Spleen (tissue), 11 donors: ENCODE results near the gene NFATC1. TPM values are rescaled to one million over a fixed set of nuclear protein-coding genes. Genes with fewer than 3 reads are reported as not detected.
A peak's percentile ranks its signal among the peaks of the same experiment; 100 is the strongest.

ENCODE experiments used
- DNase-seq: peaks from one replicate; pipeline ENCODE4 v3.0.0-alpha.2; 2020
- H3K27ac ChIP-seq, 8 donors: fragments of 200-600 bp; sonication (generic) in 7 of 8; 1 replicate in 4 of 8; 2 replicates in 4 of 8; pipeline versions ENCODE4 v1.5.0 to v1.8.0; 2016 to 2021; ENCODE audit warnings: inconsistent platforms in 4 of 8, mild to moderate bottlenecking in 4 of 8, moderate library complexity in 1 of 8
- H3K27me3 ChIP-seq, 7 donors: fragments of 200-600 bp; sonication (generic) in 6 of 7; replicated peaks in 1 of 7; 1 replicate in 4 of 7; 2 replicates in 3 of 7; pipeline versions ENCODE4 v1.5.0 to v1.8.0; 2016 to 2021; ENCODE audit warnings: inconsistent platforms in 3 of 7, mild to moderate bottlenecking in 1 of 7
- H3K36me3 ChIP-seq, 6 donors: fragments of 200-600 bp; sonication (generic) in 5 of 6; 1 replicate in 4 of 6; 2 replicates in 2 of 6; pipeline versions ENCODE4 v1.5.0 to v1.8.0; 2016 to 2021; ENCODE audit warnings: inconsistent platforms in 2 of 6
- H3K4me1 ChIP-seq, 6 donors: fragments of 200-600 bp; sonication (generic) in 5 of 6; 1 replicate in 3 of 6; 2 replicates in 3 of 6; pipeline versions ENCODE4 v1.5.0 to v1.8.0; 2016 to 2021; ENCODE audit warnings: inconsistent platforms in 3 of 6
- H3K4me3 ChIP-seq, 8 donors: fragments of 200-600 bp; sonication (generic) in 7 of 8; 1 replicate in 4 of 8; 2 replicates in 4 of 8; pipeline versions ENCODE4 v1.5.0 to v1.8.0; 2016 to 2021; ENCODE audit warnings: inconsistent platforms in 4 of 8, mild to moderate bottlenecking in 4 of 8, moderate library complexity in 2 of 8
- H3K9me3 ChIP-seq, 8 donors: fragments of 200-600 bp; sonication (generic) in 7 of 8; 1 replicate in 4 of 8; 2 replicates in 4 of 8; pipeline versions ENCODE4 v1.5.0 to v1.8.0; 2016 to 2021; ENCODE audit warnings: inconsistent platforms in 4 of 8
- POLR2A ChIP-seq, 3 donors: fragments of 450-650 bp; IDR thresholded peaks; one replicate each; pipeline ENCODE4 v1.5.1; 2017; ENCODE audit warnings: antibody characterized with exemption in 3 of 3, mild to moderate bottlenecking in 1 of 3
- POLR2AphosphoS5 ChIP-seq, 3 donors: sonication (generic); formaldehyde crosslinking; IDR thresholded peaks; one replicate each; pipeline ENCODE4 v1.5.1; 2017; ENCODE audit warnings: antibody characterized with exemption in 3 of 3
- WGBS, 5 donors: extraction: QIAGEN DNeasy Blood & Tissue Kit in 3 of 5; methylation state at CpG; one replicate each; pipeline versions ENCODE4 v1.1.5 to v1.1.7; 2013 to 2018; 5-methylcytosine and 5-hydroxymethylcytosine counted together
- intact Hi-C: fragments of 100-400 bp; cut with DNase I; formaldehyde crosslinking; loops from one replicate; pipeline ENCODE4 v1.15.0; 2023; ENCODE audit warnings: low total_unique reads
- polyA plus RNA-seq, 3 donors: library from polyadenylated mRNA; stranded (reverse); fragments of 200-250 nt; gene quantifications; one replicate each; pipeline ENCODE4 v1.2.1, GENCODE V29; 2013
- total RNA-seq, 7 donors: library from RNA; depleted of rRNA in 3 of 7; stranded (reverse); fragments of >200 nt in 3 of 7; fragmentation: NEBNext Ultra II Directional in 4 of 7; extraction: Animal tissue kit (Norgen Biotek cat#: 25700) in 4 of 7; gene quantifications; one replicate each; pipeline versions ENCODE4 v1.1.0 to v1.2.1, GENCODE V29; 2016 to 2021
- TF ChIP-seq, protein P1 (sequence below), 11 experiments: fragments of 200-600 bp in 7 of 11; fragments of 450-650 bp in 4 of 11; sonication (generic) in 4 of 11; IDR thresholded peaks in 8 of 11; conservative IDR thresholded peaks in 3 of 11; 1 replicate in 7 of 11; 2 replicates in 4 of 11; pipeline versions ENCODE4 v1.4.0 to v1.8.0; 2016 to 2021; ENCODE audit warnings: antibody characterized with exemption in 11 of 11, inconsistent platforms in 4 of 11, mild to moderate bottlenecking in 1 of 11
- donor health status: healthy with polysubstance abuse.
- donor health status: DM: no; HTN: no; CAD: no; lungs with moderate emphysema.
- donor health status: DM: no; HTN: no; CAD: no.
- donor health status: Bipolar disorder and iron deficiency.
- donor health status: healthy.
- donor health status: DM: no; HTN: no; CAD: no.
- donor health status: DM: yes; HTN: yes; CAD: no.

The NFATC1 gene
- total and polyA plus RNA-seq, 10 donors = 20.7 to 64.9 (median 47.4) TPM

DNA sequence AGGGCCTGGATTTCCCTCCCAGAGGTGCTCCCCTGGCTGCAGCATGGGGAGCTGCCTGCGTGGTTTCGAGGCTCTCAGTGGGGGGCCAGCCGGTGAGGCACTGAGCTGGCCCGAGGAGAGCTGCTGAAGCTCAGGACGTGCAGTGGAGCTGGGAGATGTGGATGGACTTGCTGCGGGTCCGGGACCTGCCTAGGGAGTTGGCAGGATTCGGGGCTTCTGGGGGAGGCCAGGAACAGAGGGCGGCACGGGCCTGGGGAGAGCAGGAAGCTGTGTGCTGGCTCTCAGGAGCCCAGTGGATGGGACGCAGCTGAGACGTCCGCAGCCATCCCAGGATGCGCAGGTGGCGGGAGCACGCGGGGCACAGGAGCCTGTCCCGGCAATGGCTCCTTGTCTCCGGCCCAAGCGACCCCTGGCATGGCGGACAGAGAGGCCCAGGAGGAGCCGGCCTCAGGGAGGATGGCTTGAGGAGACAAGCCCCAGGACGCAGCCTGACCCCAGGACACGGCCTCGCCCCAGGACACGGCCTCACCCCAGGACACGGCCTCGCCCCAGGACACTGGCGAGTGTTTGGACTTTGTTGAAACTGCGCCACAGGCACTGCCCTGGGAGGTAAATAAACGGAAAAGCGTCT is 116.1 kb downstream of the NFATC1 start:
- Histone ChIP-seq H3K27me3 (no peaks in the 10 kb centered on the region), H3K9me3 (no peaks in the 10 kb centered on the region), H3K4me3 (no peak overlapping the region), H3K4me1 (peaks cover 21 to 49% (median 36%) of the 10 kb centered on the region in 6 donors), H3K36me3 (peaks cover 0 to 54% (median 12%) of the 10 kb centered on the region in 6 donors), H3K27ac (no peak overlapping the region)
- TF ChIP-seq POLR2AphosphoS5 (IDR thresholded peaks at IDR 0.05) = no peak
- TF ChIP-seq, protein P1, sequence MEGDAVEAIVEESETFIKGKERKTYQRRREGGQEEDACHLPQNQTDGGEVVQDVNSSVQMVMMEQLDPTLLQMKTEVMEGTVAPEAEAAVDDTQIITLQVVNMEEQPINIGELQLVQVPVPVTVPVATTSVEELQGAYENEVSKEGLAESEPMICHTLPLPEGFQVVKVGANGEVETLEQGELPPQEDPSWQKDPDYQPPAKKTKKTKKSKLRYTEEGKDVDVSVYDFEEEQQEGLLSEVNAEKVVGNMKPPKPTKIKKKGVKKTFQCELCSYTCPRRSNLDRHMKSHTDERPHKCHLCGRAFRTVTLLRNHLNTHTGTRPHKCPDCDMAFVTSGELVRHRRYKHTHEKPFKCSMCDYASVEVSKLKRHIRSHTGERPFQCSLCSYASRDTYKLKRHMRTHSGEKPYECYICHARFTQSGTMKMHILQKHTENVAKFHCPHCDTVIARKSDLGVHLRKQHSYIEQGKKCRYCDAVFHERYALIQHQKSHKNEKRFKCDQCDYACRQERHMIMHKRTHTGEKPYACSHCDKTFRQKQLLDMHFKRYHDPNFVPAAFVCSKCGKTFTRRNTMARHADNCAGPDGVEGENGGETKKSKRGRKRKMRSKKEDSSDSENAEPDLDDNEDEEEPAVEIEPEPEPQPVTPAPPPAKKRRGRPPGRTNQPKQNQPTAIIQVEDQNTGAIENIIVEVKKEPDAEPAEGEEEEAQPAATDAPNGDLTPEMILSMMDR (IDR thresholded peaks at IDR 0.05 in 8 of 11, conservative IDR thresholded peaks at IDR 0.05 in 3 of 11) = no peak
- no peak for TF ChIP-seq POLR2A (IDR thresholded peaks at IDR 0.05)
- intact Hi-C loops = no loop called here
- peak; percentile 67 for DNase-seq
- 86 to 96% (median 92%) methylated on average over 27 to 32 of the region's 32 CpGs for WGBS, 5 donors

GRCh38 chr18:79512461-79513380 is 117.0 kb downstream of the NFATC1 start:
- WGBS, 5 donors = 93 to 95% (median 94%) methylated on average over 40 to 54 of the region's 54 CpGs
- no peaks in the 10 kb centered on the region for H3K27me3 ChIP-seq
- H3K4me3 ChIP-seq = no peak overlapping the region
- peak; percentile 74 for DNase-seq
- H3K36me3 ChIP-seq = peaks cover 0 to 54% (median 12%) of the 10 kb centered on the region in 6 donors
- H3K4me1 ChIP-seq = peaks cover 16 to 49% (median 36%) of the 10 kb centered on the region in 6 donors
- H3K27ac ChIP-seq = no peak overlapping the region
- no peaks in the 10 kb centered on the region for H3K9me3 ChIP-seq
- TF ChIP-seq POLR2A (IDR thresholded peaks at IDR 0.05) (no peak), POLR2AphosphoS5 (IDR thresholded peaks at IDR 0.05) (no peak)
- TF ChIP-seq, protein P1 (IDR thresholded peaks at IDR 0.05 in 8 of 11, conservative IDR thresholded peaks at IDR 0.05 in 3 of 11) = no peak
- intact Hi-C loops = no loop called here

DNA sequence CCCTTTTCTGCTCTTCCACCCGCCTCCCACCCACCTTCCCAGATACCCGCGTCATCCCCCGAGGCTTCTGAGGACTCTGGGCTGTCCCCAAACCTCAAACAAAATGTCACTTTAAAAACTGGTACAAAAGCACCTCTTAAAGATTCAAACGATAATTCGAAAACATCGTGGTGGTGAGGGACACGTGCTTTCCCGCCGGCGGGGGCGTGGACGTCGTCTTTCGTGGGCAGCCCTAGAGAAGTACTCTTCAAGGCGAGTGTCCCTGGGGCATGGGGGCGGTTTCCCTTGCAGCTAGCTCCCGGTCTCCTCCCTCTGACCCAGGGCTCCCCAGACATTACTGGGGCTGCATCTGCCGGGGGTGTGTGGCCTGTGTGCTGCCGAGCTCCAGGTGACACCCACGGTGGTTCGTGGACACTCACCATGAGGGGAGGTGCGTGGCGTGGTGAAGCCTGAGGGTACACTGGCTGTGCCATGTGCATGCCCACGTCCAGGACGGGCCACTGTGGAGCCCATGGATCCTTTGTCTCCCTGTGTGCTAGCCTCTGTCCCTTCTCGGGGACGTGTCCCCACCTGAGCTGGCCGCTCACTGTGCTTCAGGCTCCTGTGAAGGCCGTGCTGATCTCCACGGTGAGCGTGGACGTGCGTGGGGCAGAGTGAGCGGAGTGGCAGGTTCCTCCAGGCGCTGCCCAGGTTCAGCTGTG is 117.8 kb downstream of the NFATC1 start:
- Histone ChIP-seq H3K4me3 (no peak overlapping the region), H3K4me1 (peaks cover 11 to 49% (median 34%) of the 10 kb centered on the region in 6 donors), H3K9me3 (no peaks in the 10 kb centered on the region), H3K36me3 (peaks cover 0 to 59% (median 12%) of the 10 kb centered on the region in 6 donors), H3K27me3 (no peaks in the 10 kb centered on the region), H3K27ac (no peak overlapping the region)
- DNase-seq = peak; percentile 70
- intact Hi-C loops = no loop called here
- WGBS, 5 donors = 92 to 98% (median 94%) methylated on average over 26 to 36 of the region's 36 CpGs
- TF ChIP-seq POLR2A (IDR thresholded peaks at IDR 0.05) (no peak), POLR2AphosphoS5 (IDR thresholded peaks at IDR 0.05) (peak in 1 of 3 donors; percentile 31)
- TF ChIP-seq, protein P1 (IDR thresholded peaks at IDR 0.05 in 8 of 11, conservative IDR thresholded peaks at IDR 0.05 in 3 of 11) = no peak
